Measurements from ENCODE around the gene GMPS.
"Not testable (repeated sequence)": the region's sequence is repeated elsewhere in the genome, so short reads cannot be mapped to it uniquely, and the experiment has no call there.

GMPS gene

GRCh38 chr3:155872904-155873646 is 2.6 kb downstream of the GMPS start:
- no peak for DNase-seq (ENCODE audit: low read depth in 3 of 3)

DNA sequence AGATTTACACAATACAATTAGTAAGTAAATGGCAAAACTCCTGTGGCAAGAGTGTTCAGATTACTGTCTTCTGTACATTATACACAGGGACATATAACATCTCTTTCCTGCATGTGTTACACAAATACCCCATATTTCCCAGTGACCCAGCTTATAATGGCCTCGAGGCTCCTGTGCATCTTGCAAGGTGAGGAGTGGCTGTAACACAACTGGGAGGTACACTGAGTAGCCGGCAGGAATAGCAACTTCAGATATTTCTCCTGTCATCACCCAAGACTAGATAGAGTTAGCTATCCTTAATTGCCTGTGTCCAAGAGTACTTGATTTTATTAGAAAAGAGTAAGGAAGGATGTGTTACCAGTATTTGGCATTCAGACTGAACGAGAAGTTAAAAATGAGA is 5.6 kb downstream of the GMPS start:
- no peak for DNase-seq (ENCODE audit: low read depth in 3 of 3)

- no peak for DNase-seq (ENCODE audit: low read depth in 3 of 3)
Measured at GRCh38 chr3:155876503-155876902, 6.1 kb downstream of the GMPS start.

- DNase-seq (ENCODE audit: low read depth in 3 of 3), result no peak
Measured at GRCh38 chr3:155880286-155880685, 9.8 kb downstream of the GMPS start.

GRCh38 chr3:155884292-155884691 is 13.8 kb downstream of the GMPS start:
- no peak for DNase-seq (ENCODE audit: low read depth in 3 of 3)

- DNase-seq (ENCODE audit: low read depth in 3 of 3), result no peak
Measured at GRCh38 chr3:155885292-155885691, 14.8 kb downstream of the GMPS start.

DNA sequence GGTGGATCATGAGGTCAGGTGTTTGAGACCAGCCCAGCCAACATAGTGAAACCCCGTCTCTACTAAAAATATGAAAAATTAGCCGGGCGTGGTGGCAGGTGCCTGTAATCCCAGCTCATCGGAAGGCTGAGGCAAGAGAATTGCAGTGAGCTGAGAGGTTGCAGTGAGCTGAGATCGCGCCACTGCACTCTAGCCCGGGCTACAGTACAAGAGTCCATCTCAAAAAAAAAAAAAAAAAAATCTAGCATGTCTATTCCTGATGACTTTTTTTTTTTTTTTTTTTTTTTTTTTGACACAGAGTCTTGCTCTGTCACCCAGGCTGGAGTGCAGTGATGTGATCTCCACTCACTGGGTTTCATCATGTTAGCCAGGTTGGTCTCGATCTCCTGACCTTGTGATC is 15.9 kb downstream of the GMPS start:
- DNase-seq (ENCODE audit: low read depth in 3 of 3), result not testable (repeated sequence)

- DNase-seq (ENCODE audit: low read depth in 3 of 3), result no peak
Measured at GRCh38 chr3:155886915-155887314, 16.5 kb downstream of the GMPS start.

GRCh38 chr3:155889212-155889611 is 18.8 kb downstream of the GMPS start:
- DNase-seq (ENCODE audit: low read depth in 3 of 3), result no peak

DNA sequence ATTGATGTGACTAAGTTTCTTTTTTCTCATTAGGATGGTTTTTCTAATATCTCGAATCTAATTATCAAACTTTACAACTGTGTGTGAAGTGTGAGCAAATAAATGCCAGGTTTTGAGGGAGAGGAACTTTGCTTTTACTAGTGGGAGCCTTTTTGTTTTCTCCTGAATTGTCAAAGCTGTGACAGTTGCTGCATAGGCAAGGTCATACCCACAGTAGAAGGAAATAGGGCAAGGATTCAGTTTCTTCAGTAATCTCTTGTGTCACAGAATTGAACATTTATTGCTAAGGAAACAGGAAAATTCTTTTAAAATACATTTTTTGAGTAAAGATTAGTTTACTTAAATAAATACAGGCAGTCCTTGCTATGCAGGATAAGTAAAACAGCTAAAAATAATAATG is 19.5 kb downstream of the GMPS start:
- no peak for DNase-seq (ENCODE audit: low read depth in 3 of 3)

DNA sequence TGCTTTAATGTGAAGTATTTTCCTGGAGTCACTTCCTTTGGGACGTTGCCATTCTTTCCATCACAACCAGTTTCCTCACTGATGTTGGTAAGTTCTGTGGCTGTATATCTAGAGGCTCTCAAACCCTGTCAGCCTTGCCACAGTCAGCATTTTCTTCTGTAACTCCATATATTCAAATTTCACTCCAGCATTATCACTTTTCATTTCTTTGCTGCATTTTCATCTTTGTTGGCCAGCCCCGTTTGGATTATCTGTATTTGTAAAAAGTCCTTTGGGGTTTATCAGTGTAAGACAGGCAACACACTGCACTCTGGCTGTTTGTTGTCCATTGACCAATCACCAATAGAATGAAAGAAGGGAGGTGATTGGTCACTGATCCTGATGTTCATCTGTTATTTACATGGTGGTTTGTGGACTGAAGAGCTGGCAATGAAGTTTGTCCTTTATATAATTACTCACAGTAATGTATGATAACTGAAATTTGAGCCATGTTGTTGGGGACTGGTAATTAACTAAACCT is 20.3 kb downstream of the GMPS start:
- no peak for DNase-seq (ENCODE audit: low read depth in 3 of 3)

GRCh38 chr3:155891321-155891720 is 20.9 kb downstream of the GMPS start:
- no peak for DNase-seq (ENCODE audit: low read depth in 3 of 3)

- no peak for DNase-seq (ENCODE audit: low read depth in 3 of 3)
Measured at GRCh38 chr3:155895379-155895900, 25.0 kb downstream of the GMPS start.

DNA sequence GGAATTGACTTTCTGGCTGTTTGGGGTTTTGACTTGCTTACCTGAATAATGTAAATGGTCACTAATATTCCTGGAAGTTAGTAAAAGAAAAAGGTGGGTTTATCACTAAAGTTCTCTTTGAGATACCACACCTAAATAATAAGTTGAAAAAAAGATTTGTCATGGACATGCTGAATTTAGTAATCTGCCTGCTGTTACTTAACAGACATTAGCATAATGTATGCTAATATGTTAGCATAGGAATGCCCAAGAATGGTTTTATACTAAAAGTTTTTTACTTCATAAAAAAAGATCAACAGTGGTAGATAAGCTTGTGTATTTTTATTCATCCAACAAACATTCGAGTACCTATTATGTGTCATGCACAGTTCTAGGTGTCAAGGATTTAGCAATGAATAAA is 36.5 kb downstream of the GMPS start:
- DNase-seq (ENCODE audit: low read depth in 3 of 3), result no peak

GRCh38 chr3:155908086-155908485 is 37.6 kb downstream of the GMPS start:
- DNase-seq (ENCODE audit: low read depth in 3 of 3), result no peak

DNA sequence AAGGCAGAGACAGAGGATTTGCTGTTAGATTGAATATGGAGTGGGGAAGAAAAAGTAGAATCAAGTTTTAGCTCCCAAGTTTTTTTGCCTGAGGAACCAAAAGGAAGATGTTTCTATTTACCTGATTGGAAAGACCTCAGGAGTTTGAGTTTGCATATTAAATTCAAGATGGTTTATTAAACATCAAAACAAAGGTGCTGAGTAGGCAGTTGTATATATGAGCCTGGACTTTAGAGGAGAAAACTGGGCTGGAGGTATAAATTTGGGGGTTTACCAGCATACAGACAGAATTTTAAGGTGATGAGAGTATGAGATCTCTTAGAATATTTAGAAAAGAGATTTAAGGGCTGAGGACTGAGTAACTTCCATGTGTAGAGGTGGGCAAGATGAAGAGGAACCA is 38.2 kb downstream of the GMPS start:
- no peak for DNase-seq (ENCODE audit: low read depth in 3 of 3)

DNA sequence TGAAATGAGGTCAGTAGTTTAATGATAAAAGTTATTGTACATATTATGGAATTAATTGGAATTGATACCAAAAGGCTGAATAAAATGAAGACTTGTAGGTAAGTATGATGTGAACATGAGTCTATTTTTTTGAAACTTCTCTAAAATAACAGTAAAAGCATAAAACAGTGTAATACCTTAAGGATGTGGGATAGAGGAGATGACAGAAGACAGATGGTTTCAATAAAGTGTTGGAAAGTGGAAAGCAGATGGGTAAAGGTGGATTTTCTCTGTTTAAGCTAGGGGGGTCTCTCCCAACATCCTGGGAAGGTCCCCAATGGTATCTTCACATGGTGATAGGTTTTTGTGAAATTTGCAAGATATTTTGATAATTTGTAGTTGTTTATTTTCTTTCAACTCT is 41.6 kb downstream of the GMPS start:
- no peak for DNase-seq (ENCODE audit: low read depth in 3 of 3)

DNA sequence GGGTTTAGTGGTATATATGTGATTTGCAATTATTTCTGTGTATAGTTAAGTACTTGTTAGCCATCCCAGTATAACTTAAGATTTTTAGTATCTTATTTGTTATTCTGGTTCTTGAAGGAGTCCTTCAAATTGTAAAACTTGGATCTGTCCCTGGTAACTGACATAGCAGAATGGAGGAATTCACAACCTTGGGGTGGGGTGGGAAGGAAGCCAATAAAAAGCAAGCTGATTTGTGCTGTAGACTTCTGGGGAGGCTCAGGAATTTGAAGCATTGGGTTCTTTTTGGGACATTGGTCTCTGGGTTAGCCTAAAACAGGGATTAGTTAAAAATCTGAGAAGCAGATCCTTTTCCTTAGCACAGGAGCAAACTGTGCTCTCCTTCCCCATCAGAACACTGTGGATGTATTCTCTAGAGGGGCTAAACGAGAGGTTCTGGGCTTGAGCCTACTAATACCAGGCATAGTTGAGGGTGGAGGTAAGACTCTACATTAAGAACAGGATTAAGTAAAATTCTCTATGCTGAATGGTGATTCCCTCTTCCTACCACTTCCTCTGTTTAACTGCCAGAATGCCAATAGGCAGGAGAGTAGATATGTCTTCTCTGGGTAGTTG is 42.2 kb downstream of the GMPS start:
- no peak for DNase-seq (ENCODE audit: low read depth in 3 of 3)

- no peak for DNase-seq (ENCODE audit: low read depth in 3 of 3)
Measured at GRCh38 chr3:155917781-155918180, 47.3 kb downstream of the GMPS start.

DNA sequence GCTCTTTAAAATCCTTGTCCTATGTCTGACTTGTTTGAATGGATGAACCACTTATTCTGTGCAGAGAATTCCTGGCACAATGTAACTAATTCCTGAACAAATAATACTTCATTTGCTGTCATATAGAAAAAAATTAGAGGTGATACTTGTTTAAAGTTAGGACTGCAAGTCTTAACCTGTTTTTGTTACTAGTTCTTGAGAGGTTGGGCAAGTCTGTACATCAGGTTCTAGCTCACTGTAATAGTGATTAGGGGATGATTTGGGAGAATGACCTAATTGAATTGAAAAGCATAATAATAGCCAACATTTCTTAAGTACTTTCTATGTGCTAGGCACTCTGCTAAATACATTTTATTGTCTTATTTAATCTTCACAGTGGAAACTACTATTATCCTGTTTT is 49.3 kb downstream of the GMPS start:
- no peak for DNase-seq (ENCODE audit: low read depth in 3 of 3)

DNA sequence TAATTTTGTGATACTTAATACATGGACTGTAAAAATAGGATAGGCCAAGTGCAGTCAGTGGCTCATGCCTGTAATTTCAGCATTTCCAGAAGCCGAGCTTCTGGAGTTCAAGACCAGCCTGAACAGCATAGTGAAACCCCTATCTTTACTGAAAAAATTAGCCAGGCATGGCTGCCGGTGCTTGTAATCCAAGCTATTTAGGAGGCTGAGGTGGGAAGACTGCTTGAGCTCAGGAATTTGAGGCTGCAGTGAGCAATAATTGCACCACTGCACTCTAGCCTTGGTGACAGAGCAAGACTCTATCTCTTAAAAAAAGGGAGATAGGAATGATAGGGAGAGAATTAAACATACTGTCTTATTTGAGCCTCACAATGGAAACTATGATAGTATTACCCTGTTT is 51.0 kb downstream of the GMPS start:
- DNase-seq (ENCODE audit: low read depth in 3 of 3), result no peak

DNA sequence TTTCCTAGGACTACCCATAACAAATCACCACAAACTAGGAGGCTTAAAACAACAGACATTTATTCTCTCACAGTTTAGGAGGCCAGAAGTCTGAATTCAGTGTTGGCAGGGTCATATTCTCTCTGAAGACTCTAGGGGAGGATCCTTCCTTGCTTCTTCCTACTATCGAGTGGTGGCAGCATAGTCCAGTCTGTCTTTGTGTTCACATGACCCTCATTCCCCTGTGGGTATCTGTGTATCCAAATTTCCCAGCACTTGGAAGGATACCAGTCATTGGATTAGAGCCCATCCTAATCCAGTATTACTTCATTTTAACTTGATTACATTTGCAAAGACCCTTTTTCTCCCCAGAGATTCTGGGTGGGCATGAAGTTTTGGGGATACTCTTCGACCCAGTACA is 63.8 kb downstream of the GMPS start:
- no peak for DNase-seq (ENCODE audit: low read depth in 3 of 3)

GRCh38 chr3:155938409-155938808 is 68.0 kb downstream of the GMPS start:
- no peak for DNase-seq (ENCODE audit: low read depth in 3 of 3)

Data from stimulated activated CD4-positive, alpha-beta T cell treated with anti-CD3 and anti-CD28 coated beads, TNF-alpha, amount 100 ng/mL, for 48 hours (primary cell).